Panc1 (cell line): Measurements from ENCODE around the gene PIAS3. TPM values are rescaled to one million over a fixed set of nuclear protein-coding genes. Genes with fewer than 3 reads are reported as not detected.
A peak's percentile ranks its signal among the peaks of the same experiment; 100 is the strongest.

Experiments used
- ATAC-seq: fragments of 200-7000 bp; cut with Tn5 transposase; 2 replicates; pipeline ENCODE4 v1.9.1; 2020; ENCODE audit warnings: mild to moderate bottlenecking, moderate library complexity
- BruUV-seq: library from RNA; stranded (reverse); fragments of 400-500 nt; replicated peaks from 2 replicates; lab custom pipeline; 2021; lab: Mats Ljungman, UMichigan
- CTCF ChIA-PET: fragments of 300-600 bp; sonication (Branson Sonifier 250); formaldehyde crosslinking; loops from one replicate; lab custom pipeline; 2022; ENCODE audit warnings: antibody characterized with exemption; lab: Charles Lee
- POLR2A ChIA-PET: fragments of 300-600 bp; sonication (Branson Sonifier 250); formaldehyde crosslinking; loops from one replicate; lab custom pipeline; 2022; ENCODE audit warnings: antibody characterized with exemption; lab: Charles Lee
- DNase-seq: peaks from one replicate; pipeline ENCODE4 v3.0.0-alpha.2; 2010; ENCODE audit warnings: low read depth, low spot score
- H3K27ac ChIP-seq: 2 replicates; pipeline ENCODE4 v1.5.1; 2011; ENCODE audit warnings: mild to moderate bottlenecking, low read length, inconsistent platforms
- H3K27me3 ChIP-seq: fragments of 200-500 bp; sonication (Bioruptor generic); 2 replicates; pipeline ENCODE4 v1.6.0; 2014; ENCODE audit warnings: low read length, inconsistent platforms; ENCODE audit not compliant: control insufficient read depth, insufficient read depth
- H3K36me3 ChIP-seq: fragments of 200-500 bp; sonication (Bioruptor generic); 2 replicates; pipeline ENCODE4 v1.5.1; 2014; ENCODE audit warnings: inconsistent platforms, mild to moderate bottlenecking, low read length, moderate library complexity; ENCODE audit not compliant: control insufficient read depth, insufficient read depth
- H3K4me1 ChIP-seq: 2 replicates; pipeline ENCODE4 v1.5.1; 2011; ENCODE audit warnings: inconsistent platforms, mild to moderate bottlenecking, low read length, moderate library complexity; ENCODE audit not compliant: control insufficient read depth, insufficient read depth
- H3K4me3 ChIP-seq, 2 experiments: 2 replicates each; pipeline ENCODE4 v1.5.1; 2011 to 2012; ENCODE audit warnings: low read depth in 2 of 2, low read length in 2 of 2, mild to moderate bottlenecking in 2 of 2, inconsistent platforms in 1 of 2, moderate library complexity in 1 of 2
- H3K9me3 ChIP-seq: fragments of 200-500 bp; sonication (Bioruptor generic); 2 replicates; pipeline ENCODE4 v1.5.1; 2014; ENCODE audit warnings: low read depth, mild to moderate bottlenecking, inconsistent platforms, low read length, moderate library complexity; ENCODE audit not compliant: control insufficient read depth, insufficient read depth
- POLR2AphosphoS5 ChIP-seq: IDR thresholded peaks from 2 replicates; pipeline ENCODE4 v1.6.1; 2012; ENCODE audit warnings: mild to moderate bottlenecking, low read depth, low read length, moderate library complexity
- SIN3A ChIP-seq: IDR thresholded peaks from 2 replicates; pipeline ENCODE4 v1.6.1; 2012; ENCODE audit warnings: low read depth, mild to moderate bottlenecking, low read length, moderate library complexity, borderline replicate concordance; ENCODE audit not compliant: insufficient read depth
- TCF7L2 ChIP-seq: IDR thresholded peaks from 2 replicates; pipeline ENCODE4 v1.6.1; 2011; ENCODE audit warnings: mild to moderate bottlenecking, low read depth, low read length, inconsistent platforms
- in situ Hi-C: cut with HindIII; loops from 2 replicates; pipeline ENCODE4 v1.10.0; 2016; ENCODE audit warnings: low sequenced_read_pairs, low pct_unique_long_range_greater_than_20kb
- intact Hi-C: fragments of 100-400 bp; cut with micrococcal nuclease; formaldehyde crosslinking; loops from one replicate; pipeline ENCODE4 v1.10.0; 2022; ENCODE audit not compliant: unreplicated experiment
- total RNA-seq: library from RNA; stranded (reverse); gene quantifications from one replicate; pipeline ENCODE4 v1.2.1, GENCODE V29; 2021; ENCODE audit not compliant: unreplicated experiment
- TF ChIP-seq, protein P1 (sequence below): fragments of 450-650 bp; IDR thresholded peaks from 2 replicates; pipeline ENCODE4 v1.5.1; 2017; ENCODE audit warnings: mild to moderate bottlenecking
- TF ChIP-seq, protein P2 (sequence below), 2 experiments: IDR thresholded peaks; 2 replicates each; pipeline ENCODE4 v1.6.1; 2011 to 2012; ENCODE audit warnings: low read depth in 2 of 2, control low read depth in 1 of 2, low read length in 1 of 2, mild to moderate bottlenecking in 1 of 2, moderate library complexity in 1 of 2; ENCODE audit not compliant: insufficient read depth in 1 of 2

PIAS3 gene
- total RNA-seq, 1 experiment from 2014 or later = 68.1 TPM

DNA sequence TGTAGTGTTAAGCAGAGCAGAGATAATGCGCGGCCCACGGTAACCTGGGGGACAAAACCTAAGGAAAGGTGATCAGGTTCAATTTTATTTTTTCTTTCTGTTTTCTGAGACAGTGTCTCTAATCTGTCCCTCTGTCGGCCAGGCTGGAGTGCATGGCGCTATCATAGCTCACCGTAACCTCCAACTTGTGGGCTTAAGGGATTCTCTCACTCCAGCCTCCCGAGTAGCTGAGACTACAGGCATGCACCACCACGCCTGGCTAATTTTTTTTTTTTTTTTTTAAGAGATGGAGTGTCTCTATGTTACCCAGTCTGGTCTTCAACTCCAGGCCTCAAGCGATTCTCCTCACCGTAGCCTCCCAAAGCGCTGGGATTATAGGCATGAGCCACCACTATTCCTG, 27.5 kb upstream of the PIAS3 start:
- POLR2A ChIA-PET = no interaction called here
- Histone ChIP-seq H3K27ac (no peak overlapping the region), H3K9me3 (no peaks in the 10 kb centered on the region), H3K36me3 (no peaks in the 10 kb centered on the region), H3K4me1 (peaks cover 10% of the 10 kb centered on the region), H3K4me3 (peak overlapping the region; percentile 53 to 70), H3K27me3 (peaks cover 12% of the 10 kb centered on the region)
- intact Hi-C loops = no loop called here
- in situ Hi-C loops = no loop called here
- DNase-seq = no peak
- CTCF ChIA-PET = interaction anchor here (0.8 kb wide), 1 partner anchor 121 kb away, joined by 6 read pairs; no protein-coding TSS in a partner anchor
- TF ChIP-seq POLR2AphosphoS5 (no peak), TCF7L2 (no peak), SIN3A (no peak)
- TF ChIP-seq, protein P1, sequence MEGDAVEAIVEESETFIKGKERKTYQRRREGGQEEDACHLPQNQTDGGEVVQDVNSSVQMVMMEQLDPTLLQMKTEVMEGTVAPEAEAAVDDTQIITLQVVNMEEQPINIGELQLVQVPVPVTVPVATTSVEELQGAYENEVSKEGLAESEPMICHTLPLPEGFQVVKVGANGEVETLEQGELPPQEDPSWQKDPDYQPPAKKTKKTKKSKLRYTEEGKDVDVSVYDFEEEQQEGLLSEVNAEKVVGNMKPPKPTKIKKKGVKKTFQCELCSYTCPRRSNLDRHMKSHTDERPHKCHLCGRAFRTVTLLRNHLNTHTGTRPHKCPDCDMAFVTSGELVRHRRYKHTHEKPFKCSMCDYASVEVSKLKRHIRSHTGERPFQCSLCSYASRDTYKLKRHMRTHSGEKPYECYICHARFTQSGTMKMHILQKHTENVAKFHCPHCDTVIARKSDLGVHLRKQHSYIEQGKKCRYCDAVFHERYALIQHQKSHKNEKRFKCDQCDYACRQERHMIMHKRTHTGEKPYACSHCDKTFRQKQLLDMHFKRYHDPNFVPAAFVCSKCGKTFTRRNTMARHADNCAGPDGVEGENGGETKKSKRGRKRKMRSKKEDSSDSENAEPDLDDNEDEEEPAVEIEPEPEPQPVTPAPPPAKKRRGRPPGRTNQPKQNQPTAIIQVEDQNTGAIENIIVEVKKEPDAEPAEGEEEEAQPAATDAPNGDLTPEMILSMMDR = no peak
- TF ChIP-seq, protein P2, sequence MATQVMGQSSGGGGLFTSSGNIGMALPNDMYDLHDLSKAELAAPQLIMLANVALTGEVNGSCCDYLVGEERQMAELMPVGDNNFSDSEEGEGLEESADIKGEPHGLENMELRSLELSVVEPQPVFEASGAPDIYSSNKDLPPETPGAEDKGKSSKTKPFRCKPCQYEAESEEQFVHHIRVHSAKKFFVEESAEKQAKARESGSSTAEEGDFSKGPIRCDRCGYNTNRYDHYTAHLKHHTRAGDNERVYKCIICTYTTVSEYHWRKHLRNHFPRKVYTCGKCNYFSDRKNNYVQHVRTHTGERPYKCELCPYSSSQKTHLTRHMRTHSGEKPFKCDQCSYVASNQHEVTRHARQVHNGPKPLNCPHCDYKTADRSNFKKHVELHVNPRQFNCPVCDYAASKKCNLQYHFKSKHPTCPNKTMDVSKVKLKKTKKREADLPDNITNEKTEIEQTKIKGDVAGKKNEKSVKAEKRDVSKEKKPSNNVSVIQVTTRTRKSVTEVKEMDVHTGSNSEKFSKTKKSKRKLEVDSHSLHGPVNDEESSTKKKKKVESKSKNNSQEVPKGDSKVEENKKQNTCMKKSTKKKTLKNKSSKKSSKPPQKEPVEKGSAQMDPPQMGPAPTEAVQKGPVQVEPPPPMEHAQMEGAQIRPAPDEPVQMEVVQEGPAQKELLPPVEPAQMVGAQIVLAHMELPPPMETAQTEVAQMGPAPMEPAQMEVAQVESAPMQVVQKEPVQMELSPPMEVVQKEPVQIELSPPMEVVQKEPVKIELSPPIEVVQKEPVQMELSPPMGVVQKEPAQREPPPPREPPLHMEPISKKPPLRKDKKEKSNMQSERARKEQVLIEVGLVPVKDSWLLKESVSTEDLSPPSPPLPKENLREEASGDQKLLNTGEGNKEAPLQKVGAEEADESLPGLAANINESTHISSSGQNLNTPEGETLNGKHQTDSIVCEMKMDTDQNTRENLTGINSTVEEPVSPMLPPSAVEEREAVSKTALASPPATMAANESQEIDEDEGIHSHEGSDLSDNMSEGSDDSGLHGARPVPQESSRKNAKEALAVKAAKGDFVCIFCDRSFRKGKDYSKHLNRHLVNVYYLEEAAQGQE (IDR thresholded peaks at IDR 0.05; ENCODE audit: insufficient read depth in 1 of 2, low read depth in 2 of 2, low read length in 1 of 2) = no peak
- ATAC-seq = peak; percentile 15
- BruUV-seq = no TSS peak

DNA sequence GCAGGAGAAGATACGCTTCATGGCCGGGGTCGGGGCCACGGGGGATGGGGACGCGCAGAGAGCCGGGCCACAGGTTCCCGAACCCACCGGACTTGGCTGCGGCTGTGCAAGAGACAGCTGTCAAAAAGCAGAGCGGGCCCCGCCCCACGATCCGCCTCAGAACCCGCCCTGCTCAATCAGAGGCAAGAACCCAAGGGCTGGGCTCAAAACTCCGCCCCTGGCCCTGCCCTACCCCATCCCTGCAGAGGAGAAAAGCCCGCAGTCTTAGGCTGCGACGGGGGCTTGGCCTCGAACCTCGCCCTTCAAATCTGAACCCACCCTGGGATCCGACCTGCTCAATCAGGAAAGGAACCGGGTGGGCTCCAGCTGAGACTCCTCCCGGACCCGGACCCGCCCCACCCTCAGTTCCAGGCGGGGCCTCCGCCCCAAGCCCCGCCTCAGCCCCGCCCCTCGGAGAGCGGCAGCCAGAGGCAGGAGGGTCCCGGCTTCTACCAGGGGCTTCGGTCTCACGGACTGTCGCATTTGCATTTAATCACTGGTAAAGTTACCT, 26.9 kb upstream of the PIAS3 start, which contains the start of gene ANKRD35:
Gene ANKRD35, minus strand, starts transcription at position 129 of the 550 bp plus-strand sequence. Its CDS starts 108 bp downstream, at position 21.
- BruUV-seq = no TSS peak
- H3K27me3 ChIP-seq = peaks cover 12% of the 10 kb centered on the region
- peak within 1 kb of the TSS; percentile 53 to 70 for H3K4me3 ChIP-seq
- ChIA-PET POLR2A (interaction anchor here (0.6 kb wide), 1 partner anchor 27 kb away, joined by 3 read pairs; the partner anchor contains the start of gene PIAS3), CTCF (interaction anchor here (0.8 kb wide), 1 partner anchor 122 kb away, joined by 6 read pairs; no protein-coding TSS in a partner anchor)
- DNase-seq (no peak), ATAC-seq (peak; percentile 99)
- no peak within 1 kb of the TSS for H3K27ac ChIP-seq
- in situ Hi-C loops (no loop called here), intact Hi-C loops (no loop called here)
- no peaks in the 10 kb centered on the region for H3K36me3 ChIP-seq
- 0 out of 2 replicates have a peak, but pooled peaks cover 4% of the 10 kb centered on the region for H3K4me1 ChIP-seq
- TF ChIP-seq, protein P1 = no peak
- TF ChIP-seq SIN3A = peak; percentile 65; the same call in 1 of the 2 replicates
- no peaks in the 10 kb centered on the region for H3K9me3 ChIP-seq
